Activated CD8-positive, alpha-beta memory T cell treated with anti-CD3 and anti-CD28 coated beads for 24 hours (primary cell): ENCODE data around the gene OR6X1.
"Not testable (repeated sequence)": the region's sequence is repeated elsewhere in the genome, so short reads cannot be mapped to it uniquely, and the experiment has no call there.

Experiments
- DNase-seq: peaks from one replicate; pipeline ENCODE4 v3.0.0-alpha.2; 2020

OR6X1 gene

DNA sequence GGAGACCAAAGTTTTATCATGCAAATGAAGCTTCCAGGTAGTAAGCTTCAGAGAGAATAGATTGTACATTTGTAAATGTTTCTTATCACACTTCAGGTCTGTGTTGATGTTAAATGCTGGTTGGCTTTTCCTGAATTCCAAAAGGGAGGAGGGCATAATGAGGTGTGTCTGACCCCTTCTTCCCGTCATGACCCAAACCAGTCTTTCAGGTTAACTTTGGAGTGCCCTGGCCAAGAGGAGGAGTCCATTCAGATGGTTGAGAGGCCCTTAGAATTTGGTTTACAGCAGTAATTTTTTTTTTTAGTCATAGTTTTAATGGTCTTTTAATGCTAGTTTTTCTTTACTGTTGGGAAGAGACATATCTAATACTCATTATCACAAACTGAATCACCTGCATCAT is 2.5 kb downstream of the OR6X1 start:
- no peak for DNase-seq

DNA sequence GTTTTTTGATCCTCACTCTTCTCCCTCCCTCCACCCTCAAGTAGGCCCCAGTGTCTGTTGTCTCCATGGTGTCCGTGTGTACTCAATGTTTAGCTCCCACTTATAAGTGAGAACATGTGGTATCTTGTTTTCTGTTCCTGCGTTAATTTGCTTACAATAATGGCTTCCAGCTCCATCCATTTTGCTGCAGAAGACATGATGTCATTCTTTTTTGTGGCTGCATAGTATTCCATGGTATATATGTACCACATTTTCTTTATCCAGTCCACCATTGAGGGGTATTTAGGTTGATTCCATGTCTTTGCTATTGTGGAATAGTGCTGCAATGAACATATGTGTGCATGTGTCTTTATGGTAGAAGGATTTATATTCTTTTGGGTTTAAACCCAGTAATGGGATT is 6.0 kb downstream of the OR6X1 start:
- not testable (repeated sequence) for DNase-seq

DNA sequence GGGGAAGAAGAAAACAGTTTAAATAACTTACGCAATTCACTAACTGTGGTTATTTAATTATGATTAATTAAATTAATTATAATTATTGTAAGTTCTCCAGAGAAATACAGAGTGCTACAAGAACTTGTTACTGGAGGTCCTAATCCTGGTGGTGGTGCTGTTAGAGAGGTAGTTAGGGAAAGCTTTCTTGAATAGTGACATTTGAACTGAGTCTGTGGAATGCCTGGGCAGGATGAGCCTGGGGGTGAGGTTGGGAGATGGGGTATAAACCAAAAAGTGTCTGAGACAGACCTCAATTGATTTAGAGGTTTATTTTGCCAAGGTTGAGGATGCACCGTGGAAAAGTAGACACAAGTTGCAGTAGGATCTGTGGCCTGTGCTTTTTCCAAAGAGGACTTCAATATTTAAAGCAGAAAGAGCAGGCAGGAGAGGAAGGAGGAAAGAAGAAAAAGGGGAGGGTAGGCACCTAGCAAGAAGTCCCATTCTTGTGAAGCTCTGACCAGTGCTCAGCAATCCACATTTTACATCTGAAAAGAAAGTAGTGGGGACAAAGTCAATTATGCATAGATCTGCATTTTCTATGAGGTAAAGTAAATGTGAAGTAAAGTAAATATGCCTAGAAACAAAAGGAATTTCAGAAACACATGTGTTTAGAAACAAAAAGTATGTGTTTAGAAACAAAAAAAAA is 8.4 kb downstream of the OR6X1 start:
- DNase-seq = no peak

DNA sequence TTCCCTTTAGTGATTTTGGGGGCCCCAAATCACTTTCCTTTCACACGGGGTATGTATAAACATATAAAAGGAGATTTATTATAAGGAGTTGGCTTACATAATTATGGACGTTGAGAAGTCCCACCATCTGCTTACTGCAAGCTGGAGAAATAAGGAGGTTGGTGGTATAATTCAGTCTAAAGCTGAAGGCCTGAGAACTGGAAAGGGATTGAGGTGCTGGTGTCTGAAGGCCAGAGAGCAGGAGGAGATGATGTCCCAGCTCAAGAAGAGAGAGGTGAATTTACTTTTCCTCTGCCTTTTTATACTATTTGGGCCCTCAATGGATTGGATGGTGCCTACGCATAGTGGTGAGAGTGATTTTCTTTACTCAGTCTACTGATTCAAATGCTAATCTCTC is 11.6 kb downstream of the OR6X1 start:
- DNase-seq = no peak

DNA sequence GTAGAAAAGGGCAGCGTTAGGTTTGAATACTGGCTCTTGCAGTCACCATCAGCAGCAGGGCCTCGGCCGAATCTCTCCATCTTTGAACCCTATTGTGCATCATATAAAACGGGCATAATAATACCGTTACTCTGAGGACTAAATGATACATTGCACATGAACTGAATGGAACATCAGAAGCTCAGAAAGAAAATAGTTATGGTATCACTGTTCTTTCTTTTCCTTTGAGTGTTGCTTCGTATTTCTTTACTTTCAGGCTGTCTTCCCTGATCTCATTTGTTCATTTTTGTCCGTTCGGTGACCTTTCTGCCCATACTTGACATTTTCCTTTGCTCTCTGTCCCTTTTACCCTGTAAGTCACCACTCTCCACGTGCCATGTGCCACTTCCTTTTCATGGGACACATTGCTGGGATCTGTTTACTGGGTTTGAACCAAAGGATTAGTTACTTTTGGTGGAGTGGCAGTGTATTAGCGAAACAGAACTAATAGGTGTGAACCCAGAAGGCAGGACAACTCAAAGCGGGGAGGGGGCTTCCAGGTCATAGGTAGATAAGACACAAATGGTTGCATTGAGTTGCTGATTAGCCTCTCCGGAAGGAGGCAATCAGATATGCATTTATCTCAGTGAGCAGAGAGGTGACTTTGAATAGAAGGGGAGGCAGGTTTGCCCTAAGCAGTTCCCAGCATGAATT is 12.1 kb downstream of the OR6X1 start:
- DNase-seq = peak; percentile 59

DNA sequence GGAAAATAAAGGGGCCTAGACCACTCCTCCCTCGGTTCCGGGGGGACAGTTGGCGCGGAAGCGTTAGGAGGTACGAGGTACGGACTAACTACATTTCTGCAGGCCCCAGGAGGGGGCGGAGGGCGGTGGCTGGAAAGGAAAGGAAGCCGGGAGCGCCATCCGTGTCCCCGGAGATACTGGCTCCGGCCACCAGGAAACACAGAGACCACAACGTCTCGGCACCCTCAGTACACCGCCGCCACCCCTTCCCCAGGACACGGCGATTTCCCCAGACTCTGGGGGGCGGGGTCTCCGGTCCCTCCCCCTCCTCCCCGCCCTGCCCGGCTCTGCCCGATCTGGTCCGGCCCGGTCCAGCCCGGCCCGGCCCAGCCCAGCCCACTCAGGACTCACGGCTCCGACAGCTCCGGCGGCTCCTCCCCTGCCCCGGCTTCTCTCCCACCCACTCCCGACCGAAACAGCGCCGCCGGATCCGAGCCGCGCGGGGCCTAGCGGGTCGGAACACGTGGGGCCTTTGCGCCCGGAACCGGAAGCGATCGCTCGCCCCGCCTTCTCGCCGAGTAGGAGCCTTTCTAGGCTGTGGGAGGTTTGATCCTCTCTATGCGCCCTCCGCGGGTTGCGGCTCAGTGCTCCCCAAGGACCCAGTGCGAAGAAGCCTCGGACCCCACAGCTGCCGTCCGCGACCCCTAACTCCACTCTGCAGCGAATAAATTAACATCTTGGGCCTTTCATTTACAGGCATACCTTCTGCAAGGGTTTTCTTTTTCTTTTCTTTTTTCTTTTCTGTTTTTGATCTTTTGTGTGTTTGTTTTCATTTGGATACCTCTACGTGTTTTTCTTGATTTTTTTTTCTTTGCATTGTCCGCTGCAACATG is 12.9 kb downstream of the OR6X1 start, which contains the start of gene ZNF202:
Gene ZNF202, minus strand, starts transcription at position 502 of the 872 bp plus-strand sequence. CDS start 10,772 bp downstream, outside the sequence.
- peak; percentile 95 for DNase-seq

DNA sequence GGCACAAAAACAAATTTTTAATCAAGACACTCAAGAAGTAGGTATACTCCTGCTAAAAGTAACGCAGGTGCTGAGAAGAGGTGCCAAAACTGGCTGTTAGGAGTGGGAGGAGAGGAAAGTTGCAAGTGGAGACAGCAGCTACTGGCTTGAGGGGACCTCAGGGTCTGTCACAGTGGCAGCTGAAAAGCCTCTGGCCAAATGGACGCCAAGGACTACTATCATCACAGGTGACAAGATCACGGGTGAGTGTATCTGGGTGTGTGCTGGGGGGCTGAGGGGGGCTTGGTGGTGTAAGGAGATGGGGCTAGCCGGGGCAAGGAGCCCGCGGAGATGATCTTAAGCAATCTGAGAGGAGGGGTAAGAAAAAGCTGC is 13.5 kb downstream of the OR6X1 start:
- DNase-seq = no peak

DNA sequence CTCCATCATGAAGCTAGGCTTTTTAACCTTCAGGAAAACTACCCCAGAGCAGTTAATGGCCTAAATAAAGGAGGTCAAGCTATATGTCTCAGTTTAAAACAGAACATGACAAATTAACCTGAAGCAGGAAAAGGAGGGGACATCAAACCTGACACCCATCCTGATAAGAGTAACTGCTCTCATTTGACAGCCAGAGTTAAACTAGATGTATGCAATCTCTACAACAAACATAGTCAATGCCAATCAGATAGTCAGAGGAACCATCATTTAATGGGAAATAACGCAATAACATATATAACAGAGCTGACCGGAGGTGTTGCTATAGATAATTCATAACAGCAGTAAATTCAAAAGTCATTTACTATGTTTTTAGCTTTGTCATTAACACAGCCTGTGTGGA is 15.9 kb downstream of the OR6X1 start:
- DNase-seq = no peak

DNA sequence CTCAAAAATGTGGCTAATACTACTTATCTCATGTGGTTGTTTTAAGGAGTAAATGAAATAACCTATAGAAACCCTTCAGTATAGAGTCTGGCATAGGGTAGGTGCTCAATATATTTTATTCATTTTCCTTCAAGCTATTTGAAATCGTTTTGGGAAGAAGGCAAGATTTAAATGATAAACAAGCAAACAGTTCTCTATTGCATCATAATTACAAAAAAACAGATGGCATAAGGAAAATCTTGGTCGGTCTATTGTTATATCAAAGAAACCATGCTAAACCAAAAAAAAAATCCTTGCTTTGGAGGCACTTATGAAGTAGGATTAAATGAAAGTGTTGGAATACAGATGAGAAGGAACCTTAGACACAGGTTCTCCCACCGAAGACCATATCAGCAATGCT is 17.5 kb downstream of the OR6X1 start:
- DNase-seq = no peak

DNA sequence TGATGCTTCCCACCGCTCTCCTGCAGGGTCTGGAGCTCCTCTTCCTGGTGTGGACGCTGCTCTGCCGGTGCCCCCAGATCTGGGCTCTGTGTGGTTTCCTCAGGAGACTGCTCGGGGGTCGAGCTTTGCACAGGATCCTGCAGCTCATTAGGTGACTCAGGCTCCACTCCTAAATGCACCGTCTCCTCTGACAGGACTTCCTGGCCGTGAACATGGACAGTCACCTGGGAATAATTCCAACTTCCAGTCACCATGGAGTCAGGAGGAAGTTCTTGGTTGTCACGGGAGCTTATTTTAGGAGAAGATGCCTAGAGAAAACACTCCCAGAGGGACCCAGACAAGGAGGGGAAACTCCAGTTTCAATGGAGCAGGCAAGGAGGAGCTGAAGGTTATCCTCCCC is 24.7 kb downstream of the OR6X1 start:
- DNase-seq = no peak

DNA sequence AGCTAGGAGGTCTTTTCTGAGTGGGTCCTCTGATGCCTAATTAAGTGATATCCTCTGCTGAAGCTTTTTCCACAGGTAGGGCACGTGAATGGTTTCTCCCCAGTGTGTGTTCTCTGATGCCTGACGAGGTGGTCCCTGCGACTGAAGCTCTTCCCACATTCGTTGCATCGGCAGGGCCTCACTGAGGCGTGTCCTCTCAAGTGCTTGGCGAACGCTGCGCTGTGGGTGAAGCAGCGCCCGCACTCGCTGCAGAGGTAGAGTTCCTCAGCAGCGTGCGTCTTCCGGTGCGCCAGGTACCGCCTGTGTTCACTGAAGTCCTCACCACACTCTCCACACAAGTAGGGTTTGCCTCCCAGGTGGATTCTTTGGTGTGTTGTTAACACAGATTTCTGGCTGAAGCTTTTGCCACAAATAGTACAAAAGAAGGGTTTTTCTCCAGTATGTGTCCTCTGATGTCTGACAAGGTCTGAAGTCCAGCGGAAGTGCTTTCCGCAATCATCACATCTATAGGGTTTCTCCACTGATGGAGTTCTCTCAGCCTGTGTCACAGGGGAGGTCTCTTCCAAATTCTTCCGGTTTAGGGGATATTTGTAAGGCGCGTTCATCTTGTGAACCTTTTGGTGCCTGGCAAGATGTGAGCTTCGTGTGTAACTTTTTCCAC is 28.2 kb downstream of the OR6X1 start:
- no peak for DNase-seq

DNA sequence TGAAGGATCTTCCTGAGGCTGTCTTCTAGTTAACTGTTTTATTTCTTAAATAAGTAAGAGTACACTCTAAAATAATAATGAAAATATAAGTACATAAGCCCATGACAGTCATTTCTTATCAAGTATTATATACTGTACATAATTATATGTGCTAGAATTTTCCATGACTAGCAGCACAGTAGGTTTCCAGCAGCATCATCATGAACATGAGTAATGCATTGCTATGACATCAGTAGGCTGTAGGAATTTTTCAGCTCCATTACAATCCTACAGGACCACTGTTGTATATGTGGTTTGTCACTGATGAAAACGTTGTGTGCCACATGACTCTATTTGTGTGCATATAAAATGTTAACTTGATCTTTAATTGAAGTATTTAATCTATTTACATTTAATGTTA is 34.9 kb downstream of the OR6X1 start:
- no peak for DNase-seq

DNA sequence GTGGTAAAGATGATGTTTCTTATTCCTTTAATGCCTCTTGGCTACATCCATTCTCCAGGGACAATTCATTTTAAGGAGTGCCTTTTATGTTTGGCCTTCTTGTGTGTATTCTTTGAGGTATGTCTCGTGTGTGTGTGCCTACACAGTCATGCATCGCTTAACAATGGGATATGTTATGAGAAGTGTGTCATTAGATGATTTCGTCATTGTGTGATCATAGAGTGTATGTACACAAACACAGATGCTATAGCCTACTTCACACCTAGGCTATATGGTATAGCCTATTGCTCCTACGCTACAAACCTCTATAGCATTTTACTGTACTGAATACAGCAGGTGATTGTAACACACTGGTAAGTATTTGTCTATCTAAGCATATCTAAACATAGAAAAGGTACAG is 35.8 kb downstream of the OR6X1 start:
- no peak for DNase-seq

DNA sequence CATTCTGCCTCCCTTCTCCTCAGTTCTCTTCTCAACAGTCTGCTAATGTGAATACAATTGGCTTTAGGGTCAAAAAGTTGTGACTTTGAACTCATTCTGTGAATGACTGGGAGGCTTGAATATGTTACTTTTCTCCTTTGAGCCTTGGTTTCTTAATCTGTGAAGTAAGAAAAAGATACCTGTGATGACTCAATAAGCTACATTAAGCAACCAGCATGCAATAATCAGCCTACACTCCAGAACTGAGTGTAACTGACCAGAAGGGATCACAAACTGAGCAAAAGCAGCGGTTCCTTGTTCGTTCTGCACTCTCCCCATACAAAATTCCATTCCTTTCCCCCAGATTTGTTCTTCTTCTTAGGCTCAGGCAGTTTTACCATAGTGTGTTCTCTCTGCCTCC is 36.3 kb downstream of the OR6X1 start:
- DNase-seq = no peak

DNA sequence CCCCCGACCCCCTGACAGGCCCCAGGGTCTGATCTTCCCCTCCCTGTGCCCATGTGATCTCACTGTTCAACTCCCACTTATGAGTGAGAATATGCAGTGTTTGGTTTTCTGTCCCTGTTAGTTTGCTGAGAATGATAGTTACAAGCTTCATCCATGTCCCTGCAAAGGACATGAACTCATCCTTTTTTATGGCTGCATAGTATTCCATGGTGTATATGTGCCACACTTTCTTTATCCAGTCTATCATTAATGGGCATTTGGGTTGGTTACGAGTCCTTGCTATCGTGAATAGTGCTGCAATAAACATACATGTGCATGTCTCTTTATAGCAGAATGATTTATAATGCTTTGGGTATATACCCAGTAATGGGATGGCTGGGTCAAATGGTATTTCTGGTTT is 41.7 kb downstream of the OR6X1 start:
- not testable (repeated sequence) for DNase-seq

DNA sequence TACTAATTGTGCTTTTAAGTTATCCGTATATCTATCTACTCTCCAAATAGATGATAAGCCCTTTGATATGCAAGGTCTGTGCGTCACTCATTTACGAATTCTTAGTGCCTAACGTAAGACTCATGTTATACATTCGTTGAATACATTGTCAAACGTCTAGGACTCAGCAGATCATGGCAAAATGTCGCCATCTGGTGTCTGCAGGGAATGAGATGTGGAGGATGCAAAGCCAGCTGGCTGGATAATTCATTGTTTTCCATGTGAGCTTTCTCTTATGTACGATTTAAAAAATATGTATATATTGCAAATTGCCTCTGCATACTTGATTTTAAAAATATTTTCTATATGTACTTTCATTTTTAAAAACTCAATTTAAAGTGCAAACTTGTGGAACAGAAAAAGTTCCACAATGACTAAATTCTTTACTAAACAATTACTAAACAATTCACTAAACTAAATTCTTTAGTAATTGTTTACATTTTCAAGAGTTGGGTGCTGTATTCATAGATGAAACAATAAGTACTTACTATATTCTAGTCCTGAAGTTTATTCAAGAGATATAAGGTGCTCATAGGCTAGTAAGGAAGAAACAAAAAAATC is 46.6 kb downstream of the OR6X1 start:
- DNase-seq = peak; percentile 75

DNA sequence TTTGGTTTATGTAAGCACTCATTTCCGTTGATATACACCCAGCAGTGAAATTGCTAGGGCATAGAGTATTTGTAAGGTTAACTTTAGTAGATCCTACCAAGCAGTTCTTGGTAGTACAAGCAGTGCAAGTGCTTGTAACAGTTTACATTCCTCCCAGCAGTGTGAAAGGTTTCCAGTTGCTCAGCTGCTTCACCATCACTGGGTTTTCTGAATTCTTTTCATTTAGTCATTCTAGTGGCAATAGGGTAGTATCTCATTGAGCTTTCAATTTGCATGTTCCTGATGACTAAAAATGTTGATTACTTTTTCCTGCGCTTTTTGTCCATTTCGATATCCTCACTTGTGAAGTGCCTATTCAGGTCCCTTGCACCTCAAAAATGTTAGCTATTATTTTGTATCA is 47.1 kb downstream of the OR6X1 start:
- no peak for DNase-seq

DNA sequence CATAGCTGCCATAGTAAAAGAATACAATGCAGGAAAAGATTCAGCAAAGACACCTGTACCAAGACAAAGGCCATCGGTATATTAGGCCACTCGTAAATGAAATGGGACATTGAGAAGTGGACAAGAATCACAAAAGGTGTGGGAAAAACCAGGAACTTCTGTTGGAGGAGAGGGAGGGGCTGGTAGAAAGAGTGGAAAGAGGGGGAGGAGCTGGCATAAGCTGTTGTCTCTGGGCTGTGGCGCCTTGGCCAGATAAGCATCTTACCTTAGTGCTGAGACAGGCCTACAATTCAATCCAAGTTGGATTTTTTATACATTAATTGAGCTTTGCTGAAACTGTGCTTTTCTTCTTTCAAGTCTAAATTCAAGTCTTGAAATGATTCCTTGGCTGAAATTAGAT is 50.0 kb downstream of the OR6X1 start:
- no peak for DNase-seq
